ENCODE data around the gene MRAP.

Gene MRAP

DNA sequence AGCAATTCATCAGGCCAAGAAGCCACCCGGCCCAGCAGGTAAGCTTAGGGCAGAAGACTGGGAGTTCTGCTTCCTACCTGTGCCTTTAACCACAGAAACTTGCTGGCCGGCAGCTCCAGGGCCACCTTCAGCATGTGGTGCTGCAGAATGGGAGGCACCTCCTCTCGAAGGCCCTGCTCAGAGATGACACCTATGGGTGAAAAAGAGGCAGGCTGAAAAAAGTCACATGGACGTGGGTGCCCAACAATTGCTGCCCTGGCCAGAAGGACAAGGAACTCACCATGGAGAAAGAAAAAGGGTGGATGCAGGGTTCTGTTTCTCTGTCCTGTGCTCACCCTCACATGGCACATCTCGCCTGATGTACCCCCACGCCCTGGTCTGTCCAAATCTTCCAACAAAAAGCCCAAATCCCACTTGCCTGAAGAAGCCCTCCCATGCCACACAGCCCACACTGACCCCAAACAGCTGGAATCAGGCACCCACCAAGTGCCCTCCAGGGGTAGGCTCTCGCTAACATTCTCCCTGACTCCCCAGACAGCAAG, 61.1 kb downstream of the MRAP start:
- no peaks in the 10 kb centered on the region for H3K4me1 ChIP-seq (ENCODE audit: insufficient read depth, low read length)
- no peak overlapping the region for H3K9ac ChIP-seq (ENCODE audit: low read depth, low read length)
- peaks cover 60% of the 10 kb centered on the region for H3K36me3 ChIP-seq (ENCODE audit: insufficient read depth, low read length)
- no peaks in the 10 kb centered on the region for H3K9me3 ChIP-seq (ENCODE audit: control insufficient read depth, insufficient read depth, low read length)

DNA sequence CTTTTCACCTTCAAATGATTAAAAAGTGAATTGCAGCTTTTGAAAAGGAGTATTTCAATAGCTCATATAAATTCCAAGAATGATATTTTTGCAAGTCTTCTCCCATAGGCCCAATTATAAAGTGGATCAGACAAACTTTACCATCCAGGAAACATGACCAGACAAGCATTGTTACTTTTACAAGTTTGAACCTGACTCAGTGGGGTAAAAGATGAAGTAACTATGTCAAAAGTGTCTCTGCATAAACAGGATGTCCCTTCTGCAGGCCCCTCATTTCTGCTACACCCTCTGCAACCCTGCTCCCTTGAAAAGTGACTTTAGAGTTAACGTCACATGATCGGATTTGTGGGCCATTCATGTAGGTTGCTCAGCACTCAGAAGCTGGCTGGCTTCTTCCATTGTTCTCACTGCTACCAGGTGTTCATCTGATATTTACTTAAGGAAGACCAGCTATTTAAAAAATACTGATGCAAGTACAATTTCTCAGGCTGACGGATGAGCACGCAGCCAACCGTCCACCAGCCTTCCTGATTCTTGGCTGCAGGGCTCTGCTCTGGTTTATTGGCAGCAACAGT, 61.8 kb downstream of the MRAP start:
- H3K4me1 ChIP-seq (ENCODE audit: insufficient read depth, low read length) = no peaks in the 10 kb centered on the region
- no peaks in the 10 kb centered on the region for H3K9me3 ChIP-seq (ENCODE audit: control insufficient read depth, insufficient read depth, low read length)
- peaks cover 56% of the 10 kb centered on the region for H3K36me3 ChIP-seq (ENCODE audit: insufficient read depth, low read length)
- H3K9ac ChIP-seq (ENCODE audit: low read depth, low read length) = no peak overlapping the region

Measured in ES-I3 (cell line).